Endodermal cell (in vitro differentiated cells): ENCODE results near the gene NETO2. TPM values are rescaled to one million over a fixed set of nuclear protein-coding genes. Genes with fewer than 3 reads are reported as not detected.
A peak's percentile ranks its signal among the peaks of the same experiment; 100 is the strongest.
"Not testable (repeated sequence)": the region's sequence is repeated elsewhere in the genome, so short reads cannot be mapped to it uniquely, and the experiment has no call there.

Experiments used
- DNase-seq: peaks from one replicate; pipeline ENCODE4 v3.0.0-alpha.2; 2017
- H3K27ac ChIP-seq: 2 replicates; pipeline ENCODE4 v1.5.1; 2013; ENCODE audit warnings: mild to moderate bottlenecking, low read depth, low read length, moderate library complexity
- H3K27me3 ChIP-seq: 2 replicates; pipeline ENCODE4 v1.6.1; 2013; ENCODE audit warnings: mild to moderate bottlenecking, low read length, moderate library complexity; ENCODE audit not compliant: insufficient read depth, control insufficient read depth, poor library complexity, severe bottlenecking
- H3K36me3 ChIP-seq: 2 replicates; pipeline ENCODE4 v1.7.0; 2013; ENCODE audit warnings: mild to moderate bottlenecking, low read length, moderate library complexity; ENCODE audit not compliant: control insufficient read depth, insufficient read depth
- H3K4me1 ChIP-seq: one replicate; pipeline ENCODE4 v1.7.0; 2013; ENCODE audit warnings: low read length; ENCODE audit not compliant: control insufficient read depth, insufficient read depth
- H3K4me3 ChIP-seq: 2 replicates; pipeline ENCODE4 v1.5.1; 2013; ENCODE audit warnings: mild to moderate bottlenecking, low read length, moderate library complexity
- H3K9ac ChIP-seq: 2 replicates; pipeline ENCODE4 v1.6.1; 2013; ENCODE audit warnings: mild to moderate bottlenecking, low read length, moderate library complexity; ENCODE audit not compliant: poor library complexity, severe bottlenecking; ENCODE audit errors: extremely low read depth
- H3K9me3 ChIP-seq: 2 replicates; pipeline ENCODE4 v1.6.1; 2013; ENCODE audit warnings: mild to moderate bottlenecking, low read length, moderate library complexity; ENCODE audit not compliant: control insufficient read depth
- H3K27ac Mint-ChIP-seq: 2 replicates; pipeline ENCODE4 v1.8.0; 2020; ENCODE audit warnings: mixed read lengths
- H3K27me3 Mint-ChIP-seq: 2 replicates; pipeline ENCODE4 v1.8.0; 2021; ENCODE audit warnings: mild to moderate bottlenecking, mixed read lengths; ENCODE audit not compliant: insufficient read depth
- H3K36me3 Mint-ChIP-seq: 2 replicates; pipeline ENCODE4 v1.8.0; 2020; ENCODE audit warnings: low read depth, mixed read lengths
- H3K4me1 Mint-ChIP-seq: 2 replicates; pipeline ENCODE4 v1.8.0; 2020; ENCODE audit warnings: mixed read lengths
- H3K4me3 Mint-ChIP-seq: 2 replicates; pipeline ENCODE4 v1.8.0; 2020; ENCODE audit warnings: mild to moderate bottlenecking, moderate library complexity, mixed read lengths
- H3K9me3 Mint-ChIP-seq: 2 replicates; pipeline ENCODE4 v1.8.0; 2020; ENCODE audit warnings: mild to moderate bottlenecking, mixed read lengths
- WGBS, 2 experiments: methylation state at CpG; one replicate each; pipeline versions ENCODE4 v1.1.5 to v1.1.7; 2013; ENCODE audit warnings: missing lambda C conversion rate in 2 of 2, mixed read lengths in 1 of 2; ENCODE audit not compliant: insufficient coverage in 1 of 2, insufficient read length in 1 of 2; 5-methylcytosine and 5-hydroxymethylcytosine counted together
- total RNA-seq, 2 donors: library from RNA; stranded (reverse); fragmentation: NEBNext Ultra II Directional in 1 of 2; extraction: Animal tissue kit (Norgen Biotek cat#: 25700) in 1 of 2; gene quantifications; 2 replicates in 1 of 2; 3 replicates in 1 of 2; pipeline ENCODE4 v1.2.1, GENCODE V29; 2021
- TF ChIP-seq, protein P1 (sequence below): fragments of 200-600 bp; sonication (generic); conservative IDR thresholded peaks from 2 replicates; pipeline ENCODE4 v1.5.0; 2021; ENCODE audit warnings: antibody characterized with exemption, mild to moderate bottlenecking

The NETO2 gene
- total RNA-seq, 2 donors from 2014 or later: 18.4 to 36.3 TPM

- H3K4me3 Mint-ChIP-seq: no peak overlapping the region
- no peaks in the 10 kb centered on the region for H3K27me3 Mint-ChIP-seq
- 85 to 97% methylated on average over 3 of the region's 3 CpGs for WGBS, 2 experiments
- H3K27ac ChIP-seq: no peak overlapping the region
- H3K9ac ChIP-seq: no peak overlapping the region
- peaks cover 43% of the 10 kb centered on the region for H3K36me3 Mint-ChIP-seq
- no peak overlapping the region for H3K4me3 ChIP-seq
- H3K4me1 Mint-ChIP-seq: no peaks in the 10 kb centered on the region
- peaks cover 45% of the 10 kb centered on the region for H3K36me3 ChIP-seq
- H3K27ac Mint-ChIP-seq: no peak overlapping the region
- peaks cover 29% of the 10 kb centered on the region for H3K9me3 ChIP-seq
- H3K4me1 ChIP-seq: no peaks in the 10 kb centered on the region
- TF ChIP-seq, protein P1, sequence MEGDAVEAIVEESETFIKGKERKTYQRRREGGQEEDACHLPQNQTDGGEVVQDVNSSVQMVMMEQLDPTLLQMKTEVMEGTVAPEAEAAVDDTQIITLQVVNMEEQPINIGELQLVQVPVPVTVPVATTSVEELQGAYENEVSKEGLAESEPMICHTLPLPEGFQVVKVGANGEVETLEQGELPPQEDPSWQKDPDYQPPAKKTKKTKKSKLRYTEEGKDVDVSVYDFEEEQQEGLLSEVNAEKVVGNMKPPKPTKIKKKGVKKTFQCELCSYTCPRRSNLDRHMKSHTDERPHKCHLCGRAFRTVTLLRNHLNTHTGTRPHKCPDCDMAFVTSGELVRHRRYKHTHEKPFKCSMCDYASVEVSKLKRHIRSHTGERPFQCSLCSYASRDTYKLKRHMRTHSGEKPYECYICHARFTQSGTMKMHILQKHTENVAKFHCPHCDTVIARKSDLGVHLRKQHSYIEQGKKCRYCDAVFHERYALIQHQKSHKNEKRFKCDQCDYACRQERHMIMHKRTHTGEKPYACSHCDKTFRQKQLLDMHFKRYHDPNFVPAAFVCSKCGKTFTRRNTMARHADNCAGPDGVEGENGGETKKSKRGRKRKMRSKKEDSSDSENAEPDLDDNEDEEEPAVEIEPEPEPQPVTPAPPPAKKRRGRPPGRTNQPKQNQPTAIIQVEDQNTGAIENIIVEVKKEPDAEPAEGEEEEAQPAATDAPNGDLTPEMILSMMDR: no peak
- DNase-seq: no peak
- peaks cover 19% of the 10 kb centered on the region for H3K9me3 Mint-ChIP-seq
- H3K27me3 ChIP-seq: no peaks in the 10 kb centered on the region
Observed at GRCh38 chr16:47156680-47157215, 13.0 kb upstream of the NETO2 start.

DNA sequence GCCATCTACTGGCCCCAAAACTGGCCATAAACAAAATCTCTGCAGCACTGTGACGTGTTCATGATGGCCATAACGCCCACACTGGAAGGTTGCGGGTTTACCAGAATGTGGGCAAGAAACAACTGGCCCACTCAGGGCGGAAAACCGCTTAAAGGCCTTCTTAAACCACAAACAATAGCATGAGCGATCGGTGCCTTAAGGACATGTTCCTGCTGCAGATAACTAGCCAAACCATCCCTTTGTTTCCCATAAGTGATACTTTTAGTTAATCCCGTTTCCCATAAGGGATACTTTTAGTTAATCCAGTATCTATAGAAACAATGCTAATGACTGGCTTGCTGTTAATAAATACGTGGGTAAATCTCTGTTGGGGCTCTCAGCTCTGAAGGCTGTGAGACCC is 8.8 kb upstream of the NETO2 start:
- not testable (repeated sequence) for H3K4me3 ChIP-seq, H3K27me3 ChIP-seq, DNase-seq, H3K27ac Mint-ChIP-seq, H3K27me3 Mint-ChIP-seq, H3K27ac ChIP-seq, H3K9ac ChIP-seq, H3K4me1 ChIP-seq, H3K4me1 Mint-ChIP-seq, H3K4me3 Mint-ChIP-seq
- H3K36me3 Mint-ChIP-seq: peaks cover 58% of the 10 kb centered on the region
- WGBS, 2 experiments: 95 to 97% methylated on average over 8 to 9 of the region's 9 CpGs
- peaks cover 34% of the 10 kb centered on the region for H3K36me3 ChIP-seq
- H3K9me3 Mint-ChIP-seq: peaks cover 31% of the 10 kb centered on the region
- peaks cover 36% of the 10 kb centered on the region for H3K9me3 ChIP-seq

DNA sequence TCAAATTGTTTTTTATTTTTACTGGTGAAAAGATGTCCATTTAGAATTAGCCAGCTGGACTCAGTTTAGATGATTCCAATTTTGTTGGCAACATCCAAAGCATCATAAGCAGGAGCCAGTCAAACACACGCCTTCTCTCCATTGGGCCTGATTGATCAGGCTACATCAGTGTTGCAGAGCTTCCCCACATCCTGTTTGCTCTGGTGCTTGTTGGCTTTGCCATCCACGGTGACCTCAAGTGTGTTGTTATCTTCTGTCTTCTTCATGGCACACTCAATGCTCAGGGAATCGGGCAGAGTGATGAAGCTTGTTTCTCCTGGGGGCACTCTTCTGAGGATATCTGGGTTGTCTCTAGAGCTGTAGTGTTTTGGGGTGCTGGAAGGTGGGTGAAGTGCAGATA is 6.3 kb upstream of the NETO2 start:
- Mint-ChIP-seq H3K4me3 (no peak overlapping the region), H3K9me3 (peaks cover 31% of the 10 kb centered on the region), H3K27me3 (peaks cover 3% of the 10 kb centered on the region), H3K4me1 (no peaks in the 10 kb centered on the region), H3K27ac (no peak overlapping the region), H3K36me3 (peaks cover 44% of the 10 kb centered on the region)
- Histone ChIP-seq H3K9ac (no peak overlapping the region), H3K4me1 (no peaks in the 10 kb centered on the region), H3K4me3 (no peak overlapping the region), H3K36me3 (peaks cover 25% of the 10 kb centered on the region), H3K9me3 (peaks cover 36% of the 10 kb centered on the region), H3K27ac (no peak overlapping the region), H3K27me3 (no peaks in the 10 kb centered on the region)
- DNase-seq: no peak
- WGBS, 2 experiments: 93 to 100% methylated on average over 3 of the region's 3 CpGs
- TF ChIP-seq, protein P1: no peak

DNA sequence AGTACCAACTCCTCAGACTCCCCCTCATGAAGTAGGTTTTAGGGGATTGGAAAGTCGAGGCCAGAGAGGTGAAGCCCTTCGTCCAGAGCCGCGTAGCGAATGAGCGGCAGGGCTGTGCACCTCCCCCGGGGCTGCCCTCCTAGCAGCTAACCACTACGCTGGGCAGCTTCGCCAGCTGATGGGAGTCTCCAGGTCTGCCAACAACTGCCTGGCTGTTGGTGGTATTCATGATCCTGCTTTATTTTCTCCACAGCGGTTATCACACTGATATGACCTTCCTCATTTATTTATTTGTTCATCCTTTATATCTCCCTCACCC is 773 bp upstream of the NETO2 start:
- Mint-ChIP-seq H3K27me3 (peaks cover 7% of the 10 kb centered on the region), H3K27ac (no peak overlapping the region), H3K4me3 (peak overlapping the region; percentile 57), H3K9me3 (no peaks in the 10 kb centered on the region), H3K4me1 (peaks cover 16% of the 10 kb centered on the region), H3K36me3 (no peaks in the 10 kb centered on the region)
- peak overlapping the region; percentile 75 for H3K4me3 ChIP-seq
- H3K9ac ChIP-seq: no peak overlapping the region
- H3K9me3 ChIP-seq: no peaks in the 10 kb centered on the region
- no peaks in the 10 kb centered on the region for H3K27me3 ChIP-seq
- H3K27ac ChIP-seq: no peak overlapping the region
- no peak for DNase-seq
- 34 to 37% methylated on average over 9 to 10 of the region's 10 CpGs for WGBS, 2 experiments
- no peaks in the 10 kb centered on the region for H3K36me3 ChIP-seq
- TF ChIP-seq, protein P1: no peak
- H3K4me1 ChIP-seq: no peaks in the 10 kb centered on the region
